AG09319 (cell line): ENCODE measurements around the gene HECTD4.

Experiments
- DNase-seq: peaks from one replicate; pipeline ENCODE4 v3.0.0-alpha.2; 2010; ENCODE audit warnings: low read depth; ENCODE audit errors: extremely low read depth
- TF ChIP-seq, protein P1 (sequence below): IDR thresholded peaks from 2 replicates; pipeline ENCODE4 v1.5.1; 2011; ENCODE audit warnings: low read depth, mild to moderate bottlenecking, inconsistent platforms, low read length, moderate library complexity

Gene HECTD4

DNA sequence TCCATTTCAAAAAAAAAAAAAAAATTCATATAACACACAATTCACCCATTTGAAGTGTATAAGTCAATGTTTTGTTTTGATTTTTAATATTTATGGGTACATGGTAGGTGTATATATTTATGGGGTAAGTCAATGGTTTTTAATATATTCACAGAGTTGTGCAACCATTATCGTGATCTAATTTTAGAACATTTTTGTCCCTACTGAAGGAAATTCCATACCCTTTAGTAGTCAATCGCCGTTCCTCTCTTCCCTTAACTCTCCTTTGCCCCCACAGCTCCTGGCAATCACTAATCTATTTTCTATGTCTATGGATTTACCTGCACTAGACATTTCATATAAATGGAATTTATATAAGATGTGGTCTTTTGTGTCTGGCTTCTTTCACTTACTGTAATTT lies 164.1 kb downstream of the HECTD4 start:
- DNase-seq: no peak
- TF ChIP-seq, protein P1, sequence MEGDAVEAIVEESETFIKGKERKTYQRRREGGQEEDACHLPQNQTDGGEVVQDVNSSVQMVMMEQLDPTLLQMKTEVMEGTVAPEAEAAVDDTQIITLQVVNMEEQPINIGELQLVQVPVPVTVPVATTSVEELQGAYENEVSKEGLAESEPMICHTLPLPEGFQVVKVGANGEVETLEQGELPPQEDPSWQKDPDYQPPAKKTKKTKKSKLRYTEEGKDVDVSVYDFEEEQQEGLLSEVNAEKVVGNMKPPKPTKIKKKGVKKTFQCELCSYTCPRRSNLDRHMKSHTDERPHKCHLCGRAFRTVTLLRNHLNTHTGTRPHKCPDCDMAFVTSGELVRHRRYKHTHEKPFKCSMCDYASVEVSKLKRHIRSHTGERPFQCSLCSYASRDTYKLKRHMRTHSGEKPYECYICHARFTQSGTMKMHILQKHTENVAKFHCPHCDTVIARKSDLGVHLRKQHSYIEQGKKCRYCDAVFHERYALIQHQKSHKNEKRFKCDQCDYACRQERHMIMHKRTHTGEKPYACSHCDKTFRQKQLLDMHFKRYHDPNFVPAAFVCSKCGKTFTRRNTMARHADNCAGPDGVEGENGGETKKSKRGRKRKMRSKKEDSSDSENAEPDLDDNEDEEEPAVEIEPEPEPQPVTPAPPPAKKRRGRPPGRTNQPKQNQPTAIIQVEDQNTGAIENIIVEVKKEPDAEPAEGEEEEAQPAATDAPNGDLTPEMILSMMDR: no peak

DNA sequence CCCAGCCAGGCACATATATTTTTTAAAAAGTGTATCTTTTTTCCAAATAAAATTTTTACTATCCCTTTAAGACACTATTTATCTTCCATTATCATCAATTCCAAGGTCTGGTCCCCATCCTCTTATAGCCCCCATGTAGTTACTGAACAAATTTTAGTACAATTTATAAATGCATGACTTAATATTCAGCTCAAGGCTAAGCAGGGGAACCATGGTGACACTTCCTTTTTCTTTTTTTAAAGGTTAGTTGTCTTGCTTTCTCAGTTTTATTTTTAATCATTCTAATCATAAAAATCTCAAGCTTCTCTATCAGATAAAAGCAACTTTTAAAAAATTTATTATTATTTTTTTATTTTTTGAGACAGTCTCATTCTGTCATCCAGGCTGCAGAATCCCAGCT lies 164.6 kb downstream of the HECTD4 start:
- no peak for DNase-seq
- TF ChIP-seq, protein P1: no peak

DNA sequence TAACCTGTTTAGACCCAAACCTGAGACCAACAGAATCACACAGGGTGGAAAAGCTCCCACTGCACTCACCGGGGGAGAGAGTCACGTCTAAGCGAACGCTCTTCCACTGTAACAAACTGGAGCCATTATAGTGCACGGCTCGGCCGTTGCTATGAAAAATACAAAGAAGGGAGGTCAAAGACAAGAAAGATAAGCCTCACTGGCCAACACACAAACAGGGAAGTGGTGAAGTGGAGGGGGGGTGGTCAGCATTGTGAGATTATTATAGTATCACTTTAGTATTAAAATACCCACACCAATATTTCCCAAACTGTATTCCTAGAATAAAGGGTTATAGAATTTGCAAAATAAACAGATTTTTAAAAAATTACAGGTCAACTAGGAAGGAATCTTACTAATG lies 166.0 kb downstream of the HECTD4 start:
- TF ChIP-seq, protein P1: no peak
- DNase-seq: no peak

DNA sequence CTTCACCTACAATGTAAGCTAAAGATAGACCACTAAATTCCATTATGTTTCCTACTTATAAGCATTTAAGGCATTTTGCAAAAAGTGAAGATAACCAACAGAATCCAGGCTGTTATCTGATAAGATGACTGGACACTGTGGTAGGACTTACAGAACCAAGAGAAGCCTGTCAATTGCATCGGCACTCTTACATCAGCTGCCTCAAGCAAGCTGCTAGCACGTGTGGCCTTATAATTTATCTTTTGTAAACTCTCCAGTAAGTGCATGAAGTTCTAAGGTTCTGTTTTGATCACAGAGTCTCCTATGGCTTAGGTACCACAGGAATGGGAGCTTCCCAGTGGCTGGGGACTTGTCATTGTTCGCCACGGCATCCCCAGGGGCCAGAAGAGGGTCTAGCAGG lies 168.2 kb downstream of the HECTD4 start:
- DNase-seq: no peak
- TF ChIP-seq, protein P1: no peak

DNA sequence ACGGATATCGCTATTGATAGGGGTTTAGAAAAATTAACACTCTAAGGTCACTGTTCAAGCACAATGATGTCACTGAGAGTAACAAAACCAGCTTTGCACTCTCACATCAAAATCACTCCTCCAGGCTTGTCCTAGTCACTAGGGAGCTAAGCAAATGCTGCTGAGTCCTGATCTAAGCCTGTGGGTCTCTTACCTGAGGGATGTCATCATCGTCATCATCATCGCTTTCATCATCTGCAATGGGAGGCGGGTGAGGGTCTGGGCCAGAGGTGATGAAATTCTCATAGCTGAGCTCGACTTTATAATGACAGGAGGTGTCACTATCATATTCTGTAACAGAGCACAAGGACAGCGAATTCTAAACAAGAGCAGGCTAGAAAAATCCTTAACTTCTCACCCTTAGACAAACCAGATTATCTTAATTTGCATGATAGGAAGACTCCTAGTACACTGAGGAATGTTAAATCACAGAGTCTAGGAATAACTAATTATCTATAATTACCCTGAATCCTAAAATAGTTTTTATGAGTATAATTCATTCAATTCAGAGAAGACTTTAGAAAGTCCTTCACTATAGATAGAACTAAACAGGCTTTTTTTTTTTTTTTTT lies 173.8 kb downstream of the HECTD4 start:
- no peak for DNase-seq
- TF ChIP-seq, protein P1: no peak

DNA sequence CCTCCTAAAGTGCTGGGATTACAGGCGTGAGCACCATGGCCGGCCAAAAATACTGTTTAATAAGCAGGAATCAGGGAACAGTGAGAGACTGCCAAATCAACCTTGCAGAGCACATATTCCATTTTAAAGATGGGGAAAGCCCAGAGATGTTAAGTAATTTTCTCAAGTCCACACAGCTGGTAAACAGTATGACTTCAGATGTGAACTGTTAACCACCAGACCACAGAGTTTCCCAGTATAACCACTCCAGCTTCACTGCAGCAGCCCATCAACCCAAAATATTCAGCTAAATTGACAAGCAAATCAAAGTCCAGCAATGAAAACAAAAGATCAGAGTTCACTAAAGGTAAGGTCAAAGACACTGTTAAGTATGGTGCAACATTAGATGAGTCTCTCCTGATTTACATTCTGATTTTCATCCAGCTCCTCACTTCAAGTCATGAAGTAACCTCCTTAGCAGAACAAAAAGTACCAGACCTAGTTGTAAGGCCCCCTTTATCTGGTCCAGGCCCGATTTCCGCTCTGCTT lies 174.8 kb downstream of the HECTD4 start:
- no peak for DNase-seq
- TF ChIP-seq, protein P1: no peak

DNA sequence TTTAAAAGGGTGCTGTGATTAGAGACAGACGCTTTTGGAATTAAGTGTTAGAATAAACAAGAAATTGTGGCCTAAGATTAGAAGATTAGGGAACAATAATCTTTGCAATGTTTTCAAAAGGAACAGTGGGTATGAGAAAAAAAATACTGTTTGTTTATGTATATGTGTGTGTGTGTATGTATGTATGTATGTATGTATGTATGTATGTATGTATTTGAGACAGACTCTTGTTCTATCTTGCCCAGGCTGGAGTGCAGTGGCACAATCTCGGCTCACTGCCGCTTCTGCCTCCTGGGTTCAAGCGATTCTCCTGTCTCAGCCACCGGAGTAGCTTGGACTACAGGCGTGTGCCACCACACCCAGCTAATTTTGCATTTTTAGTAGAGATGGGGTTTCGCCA lies 175.3 kb downstream of the HECTD4 start:
- DNase-seq: no peak
- TF ChIP-seq, protein P1: no peak
